MM.1S (cell line): ENCODE measurements around the gene TUBA4B.

Experiments used
- DNase-seq: peaks from one replicate; pipeline ENCODE4 v3.0.0-alpha.2; 2015
- H2AFZ ChIP-seq: fragments of 300-600 bp; sonication (generic); 2 replicates; pipeline ENCODE4 v1.6.0; 2016; ENCODE audit warnings: antibody characterized with exemption, low read length
- H3F3A ChIP-seq: fragments of 300-600 bp; sonication (generic); 2 replicates; pipeline ENCODE4 v1.6.1; 2016; ENCODE audit warnings: mild to moderate bottlenecking, antibody characterized with exemption, low read length, moderate library complexity, mixed read lengths; ENCODE audit not compliant: insufficient read depth
- H3K27ac ChIP-seq: fragments of 300-600 bp; sonication (generic); 2 replicates; pipeline ENCODE4 v1.5.1; 2016; ENCODE audit warnings: mild to moderate bottlenecking, low read length
- H3K27me3 ChIP-seq: fragments of 300-600 bp; sonication (generic); replicated peaks from 2 replicates; pipeline ENCODE4 v1.6.0; 2016; ENCODE audit warnings: low read length; ENCODE audit not compliant: insufficient read depth
- H3K36me3 ChIP-seq: fragments of 300-600 bp; sonication (generic); replicated peaks from 2 replicates; pipeline ENCODE4 v1.6.1; 2016; ENCODE audit warnings: mild to moderate bottlenecking, low read length, mixed read lengths; ENCODE audit not compliant: insufficient read depth
- H3K4me1 ChIP-seq: fragments of 300-600 bp; sonication (generic); 2 replicates; pipeline ENCODE4 v1.6.1; 2016; ENCODE audit warnings: low read length, mixed read lengths
- H3K4me2 ChIP-seq: fragments of 300-600 bp; sonication (generic); 2 replicates; pipeline ENCODE4 v1.6.0; 2016; ENCODE audit warnings: low read depth, low read length
- H3K4me3 ChIP-seq: fragments of 300-600 bp; sonication (generic); 2 replicates; pipeline ENCODE4 v1.5.1; 2016; ENCODE audit warnings: low read length, mixed read lengths
- H3K79me2 ChIP-seq: fragments of 300-600 bp; sonication (generic); 2 replicates; pipeline ENCODE4 v1.6.1; 2016; ENCODE audit warnings: mixed run types, low read length, mixed read lengths
- H3K9ac ChIP-seq: fragments of 300-600 bp; sonication (generic); 2 replicates; pipeline ENCODE4 v1.6.1; 2016; ENCODE audit warnings: low read length, mixed read lengths
- H3K9me2 ChIP-seq: fragments of 300-600 bp; sonication (generic); replicated peaks from 2 replicates; pipeline ENCODE4 v1.6.1; 2016; ENCODE audit warnings: mild to moderate bottlenecking, low read length, mixed read lengths; ENCODE audit not compliant: insufficient read depth
- H3K9me3 ChIP-seq: fragments of 300-600 bp; sonication (generic); replicated peaks from 2 replicates; pipeline ENCODE4 v1.6.1; 2016; ENCODE audit warnings: mild to moderate bottlenecking, low read length, mixed read lengths; ENCODE audit not compliant: insufficient read depth
- H4K20me1 ChIP-seq: fragments of 300-600 bp; sonication (generic); 2 replicates; pipeline ENCODE4 v1.6.1; 2016; ENCODE audit warnings: mild to moderate bottlenecking, low read length, moderate library complexity, mixed read lengths; ENCODE audit not compliant: insufficient read depth
- CTCF ChIP-seq: fragments of 300-600 bp; sonication (generic); IDR thresholded peaks from 2 replicates; pipeline ENCODE4 v1.5.1; 2016; ENCODE audit warnings: antibody characterized with exemption, low read length, mixed read lengths
- EZH2 ChIP-seq: fragments of 300-600 bp; sonication (generic); optimal IDR thresholded peaks from 2 replicates; pipeline ENCODE3; 2017; ENCODE audit warnings: low read depth, mild to moderate bottlenecking, antibody characterized with exemption, low read length, mixed read lengths
- EZH2phosphoT487 ChIP-seq: fragments of 300-600 bp; sonication (generic); IDR thresholded peaks from 2 replicates; pipeline ENCODE4 v1.6.1; 2018; ENCODE audit warnings: antibody characterized with exemption, low read length

TUBA4B gene

GRCh38 chr2:219210886-219211362 lies 42.1 kb upstream of the TUBA4B start:
- Histone ChIP-seq H3K9me2 (no peaks in the 10 kb centered on the region), H4K20me1 (no peaks in the 10 kb centered on the region), H3K9ac (no peak overlapping the region), H2AFZ (no peak overlapping the region), H3K27me3 (no peaks in the 10 kb centered on the region), H3F3A (peaks cover 11% of the 10 kb centered on the region), H3K79me2 (peaks cover 12% of the 10 kb centered on the region; the same call in 1 of the 2 replicates), H3K27ac (peak overlapping the region; percentile 24; the same call in 1 of the 2 replicates), H3K4me1 (peaks cover 10% of the 10 kb centered on the region; the same call in 1 of the 2 replicates), H3K4me3 (no peak overlapping the region), H3K4me2 (0 out of 2 replicates have a peak overlapping the region, but pooled peaks have one; percentile 19), H3K36me3 (no peaks in the 10 kb centered on the region), H3K9me3 (no peaks in the 10 kb centered on the region)
- no peak for DNase-seq
- TF ChIP-seq EZH2phosphoT487 (no peak), EZH2 (no peak), CTCF (no peak)

DNA sequence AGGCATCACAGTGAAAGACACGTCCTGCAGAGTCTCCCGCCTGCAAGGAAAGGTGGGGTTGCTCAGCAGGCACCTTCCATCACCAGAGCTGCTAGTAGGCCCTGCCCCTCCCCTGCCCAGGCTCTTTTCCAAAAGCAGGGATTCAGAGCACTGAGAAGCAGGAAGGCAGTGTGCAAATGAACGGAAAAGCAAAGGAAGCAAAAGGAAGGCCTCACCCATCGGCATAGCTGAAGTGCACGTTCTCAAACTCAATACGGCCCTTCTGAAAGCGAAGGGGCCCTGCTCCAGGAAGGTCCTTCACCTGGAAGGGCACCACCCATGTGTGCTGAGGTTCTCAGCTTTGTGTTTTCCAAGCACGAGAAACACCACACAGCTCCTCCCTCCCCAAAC lies 40.0 kb upstream of the TUBA4B start:
- H3F3A ChIP-seq, result peaks cover 6% of the 10 kb centered on the region; the same call in 1 of the 2 replicates
- H3K4me1 ChIP-seq, result peaks cover 10% of the 10 kb centered on the region
- DNase-seq, result no peak
- no peak overlapping the region for H2AFZ ChIP-seq
- no peaks in the 10 kb centered on the region for H3K9me3 ChIP-seq
- no peaks in the 10 kb centered on the region for H3K36me3 ChIP-seq
- H3K27me3 ChIP-seq, result no peaks in the 10 kb centered on the region
- H3K9me2 ChIP-seq, result no peaks in the 10 kb centered on the region
- no peak overlapping the region for H3K27ac ChIP-seq
- no peak overlapping the region for H3K4me2 ChIP-seq
- H3K4me3 ChIP-seq, result no peak overlapping the region
- H3K9ac ChIP-seq, result no peak overlapping the region
- TF ChIP-seq EZH2phosphoT487 (no peak), CTCF (no peak), EZH2 (no peak)
- H3K79me2 ChIP-seq, result peaks cover 7% of the 10 kb centered on the region; the same call in 1 of the 2 replicates
- H4K20me1 ChIP-seq, result no peaks in the 10 kb centered on the region

- Histone ChIP-seq H3K27ac (no peak overlapping the region), H3F3A (peaks cover 10% of the 10 kb centered on the region; the same call in 1 of the 2 replicates), H3K36me3 (no peaks in the 10 kb centered on the region), H2AFZ (no peak overlapping the region), H4K20me1 (no peaks in the 10 kb centered on the region), H3K4me3 (no peak overlapping the region), H3K9me2 (no peaks in the 10 kb centered on the region), H3K9ac (no peak overlapping the region), H3K4me1 (peaks cover 9% of the 10 kb centered on the region), H3K79me2 (peaks cover 6% of the 10 kb centered on the region; the same call in 1 of the 2 replicates), H3K9me3 (no peaks in the 10 kb centered on the region), H3K4me2 (no peak overlapping the region), H3K27me3 (no peaks in the 10 kb centered on the region)
- DNase-seq, result no peak
- no peak for TF ChIP-seq CTCF
- TF ChIP-seq EZH2phosphoT487, result no peak
- no peak for TF ChIP-seq EZH2
Observed at GRCh38 chr2:219213486-219214071, 39.5 kb upstream of the TUBA4B start.
